ENCODE data around the gene SEMA4D. TPM values are rescaled to one million over a fixed set of nuclear protein-coding genes. Genes with fewer than 3 reads are reported as not detected.

SEMA4D gene
- total and polyA plus RNA-seq, 12 donors: 3.5 to 57.0 (median 26.7) TPM

- H3K4me1 ChIP-seq (replicated peaks in 1 of 2): peaks cover 14 to 42% of the 10 kb centered on the region in 2 donors
- H3K27ac ChIP-seq: peak overlapping the region in 3 of 5 donors; percentile 60 to 74 (median 71)
- H3K4me3 ChIP-seq: peak overlapping the region in 1 of 4 donors; percentile 90
- H3K36me3 ChIP-seq (replicated peaks in 1 of 2): no peaks in the 10 kb centered on the region
- intact Hi-C loops (cut with DNase I): no loop called here
- H3K27me3 ChIP-seq: no peaks in the 10 kb centered on the region
- 74 to 86% (median 78%) methylated on average over 11 to 12 of the region's 12 CpGs for WGBS, 4 donors
- no peak for TF ChIP-seq POLR2A (IDR thresholded peaks at IDR 0.05)
- peak in 1 of 6 experiments; percentile 1 for TF ChIP-seq CTCF (IDR thresholded peaks at IDR 0.05)
- DNase-seq: peak in 3 of 7 donors; percentile 37 to 54 (median 44)
- H3K9me3 ChIP-seq (replicated peaks in 1 of 3): no peaks in the 10 kb centered on the region
These were observed 1.9 kb downstream of the SEMA4D start for GRCh38 chr9:89495824-89496560.

- Histone ChIP-seq H3K9me3 (replicated peaks in 1 of 3) (no peaks in the 10 kb centered on the region), H3K36me3 (replicated peaks in 1 of 2) (no peaks in the 10 kb centered on the region), H3K27ac (no peak overlapping the region), H3K4me1 (replicated peaks in 1 of 2) (peaks cover 14 to 42% of the 10 kb centered on the region in 2 donors), H3K27me3 (no peaks in the 10 kb centered on the region), H3K4me3 (no peak overlapping the region)
- 83 to 94% (median 89%) methylated on average over 5 of the region's 5 CpGs for WGBS, 4 donors
- DNase-seq: peak in 1 of 7 donors; percentile 53
- intact Hi-C loops (cut with DNase I): no loop called here
- TF ChIP-seq POLR2A (IDR thresholded peaks at IDR 0.05) (no peak), CTCF (IDR thresholded peaks at IDR 0.05) (no peak)
These were observed 3.7 kb downstream of the SEMA4D start for GRCh38 chr9:89494199-89494598.

GRCh38 chr9:89493671-89494070 lies 4.2 kb downstream of the SEMA4D start:
- Histone ChIP-seq H3K4me3 (no peak overlapping the region), H3K36me3 (replicated peaks in 1 of 2) (no peaks in the 10 kb centered on the region), H3K4me1 (replicated peaks in 1 of 2) (peaks cover 14 to 40% of the 10 kb centered on the region in 2 donors), H3K9me3 (replicated peaks in 1 of 3) (no peaks in the 10 kb centered on the region), H3K27ac (no peak overlapping the region), H3K27me3 (no peaks in the 10 kb centered on the region)
- TF ChIP-seq POLR2A (IDR thresholded peaks at IDR 0.05): no peak
- TF ChIP-seq CTCF (IDR thresholded peaks at IDR 0.05): no peak
- intact Hi-C loops (cut with DNase I): no loop called here
- 80 to 88% (median 82%) methylated on average over 2 of the region's 2 CpGs for WGBS, 4 donors
- peak in 1 of 7 donors; percentile 23 for DNase-seq

GRCh38 chr9:89493181-89493580 lies 4.7 kb downstream of the SEMA4D start:
- 77 to 82% (median 80%) methylated on average over 4 to 6 of the region's 6 CpGs for whole genome bisulfite sequencing, 4 donors
- Histone ChIP-seq H3K27ac (no peak overlapping the region), H3K4me3 (no peak overlapping the region), H3K4me1 (replicated peaks in 1 of 2) (peaks cover 14 to 35% of the 10 kb centered on the region in 2 donors), H3K9me3 (replicated peaks in 1 of 3) (no peaks in the 10 kb centered on the region), H3K27me3 (no peaks in the 10 kb centered on the region), H3K36me3 (replicated peaks in 1 of 2) (no peaks in the 10 kb centered on the region)
- peak in 1 of 7 donors; percentile 46 for DNase-seq
- intact Hi-C loops (cut with DNase I): no loop called here
- TF ChIP-seq CTCF (IDR thresholded peaks at IDR 0.05): no peak
- TF ChIP-seq POLR2A (IDR thresholded peaks at IDR 0.05): no peak

Data from adrenal gland (tissue), 12 donors.